Inferior parietal cortex (tissue), 1 donor: ENCODE data around the gene MAP1A.

Experiments
- DNase-seq: peaks from one replicate; pipeline ENCODE4 v3.0.0-alpha.2; 2016; ENCODE audit errors: extremely low spot score

MAP1A gene

DNA sequence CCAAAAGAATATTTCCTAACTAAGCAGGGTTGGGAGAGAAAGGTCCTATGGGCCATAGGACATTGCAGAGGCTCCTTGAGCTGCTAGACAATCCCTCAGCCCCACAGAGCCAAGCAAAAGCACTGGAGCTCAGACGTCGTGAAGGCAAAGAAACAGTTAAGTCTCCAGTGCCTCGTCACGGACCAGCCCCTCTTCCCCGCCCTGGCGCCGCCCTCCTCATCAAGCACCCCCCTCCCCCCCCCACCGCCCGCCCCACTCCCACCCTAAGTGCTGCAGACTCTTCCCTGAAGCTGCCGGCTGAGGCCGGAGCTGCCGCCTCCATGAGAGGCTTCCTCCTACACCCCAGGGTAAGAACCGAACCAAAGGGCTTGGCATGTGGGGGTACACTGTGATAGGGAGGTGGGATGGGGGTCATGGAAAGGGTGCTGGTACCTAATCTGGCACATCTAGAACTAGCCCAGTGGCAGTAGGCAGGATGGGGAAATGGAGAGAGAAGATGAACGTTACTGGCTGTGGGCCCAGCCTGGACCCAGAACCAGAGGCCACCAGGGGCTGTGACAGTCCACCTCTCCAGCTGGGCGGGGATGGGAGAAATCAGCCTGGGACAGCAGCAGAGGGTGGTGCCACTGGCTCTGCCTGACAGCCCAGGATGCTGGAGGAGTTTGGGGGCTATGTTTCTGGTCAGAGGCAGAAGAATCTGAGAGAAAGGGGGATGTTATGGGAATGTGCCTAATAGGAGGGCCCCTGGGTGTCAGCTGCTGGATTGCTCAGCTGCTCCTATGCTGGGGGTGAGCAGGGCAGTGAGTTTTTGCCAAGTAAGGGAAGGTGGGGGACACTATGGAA lies at the start of gene MAP1A:
Gene MAP1A (plus strand): TSS at position 255 of the 843 bp plus-strand sequence. CDS start 3,866 bp downstream, outside the sequence.
- peak; percentile 70 for DNase-seq

DNA sequence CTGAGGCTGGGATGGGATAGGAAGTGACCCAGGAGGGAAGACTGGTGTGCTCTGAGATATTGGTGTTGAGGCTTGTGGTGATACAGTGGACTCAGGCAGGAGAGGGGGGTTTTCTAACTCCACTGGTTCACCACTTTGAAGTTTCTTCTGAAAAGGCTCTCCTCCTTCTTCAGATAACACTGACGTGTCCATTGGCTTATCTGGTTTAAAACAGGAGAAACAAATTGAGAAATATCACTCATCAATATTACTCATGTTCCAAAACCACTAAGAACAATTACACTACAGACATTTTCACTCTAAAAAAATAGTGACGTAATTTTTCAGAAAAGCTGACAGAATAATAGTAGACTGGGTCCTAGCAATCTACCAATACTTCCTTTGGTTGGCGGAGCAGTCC lies 47.5 kb upstream of the MAP1A start:
- DNase-seq, result no peak

- DNase-seq, result no peak
Observed at GRCh38 chr15:43471975-43472374, 45.4 kb upstream of the MAP1A start.

- no peak for DNase-seq
Observed at GRCh38 chr15:43473885-43474284, 43.5 kb upstream of the MAP1A start.

GRCh38 chr15:43483297-43484128 lies 33.9 kb upstream of the MAP1A start:
- peak; percentile 59 for DNase-seq

DNA sequence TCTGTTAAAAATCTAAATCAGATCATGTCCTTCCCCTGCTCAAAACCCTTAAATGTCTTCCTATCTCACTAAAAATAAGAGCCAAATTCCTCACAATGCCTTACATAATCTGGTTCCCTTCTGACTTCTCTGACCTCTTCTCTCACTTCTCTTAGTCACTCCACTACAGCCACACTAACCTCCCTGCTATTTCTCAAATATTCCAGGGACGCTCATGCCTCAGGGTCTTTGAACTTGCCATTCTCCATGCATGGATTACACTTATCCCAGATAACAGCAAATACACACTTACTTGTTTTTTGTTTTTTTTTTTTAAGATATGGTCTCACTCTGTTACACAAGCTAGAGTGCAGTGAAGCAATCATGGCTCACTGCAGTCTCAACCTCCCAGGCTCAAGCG lies 33.0 kb upstream of the MAP1A start:
- DNase-seq, result no peak

DNA sequence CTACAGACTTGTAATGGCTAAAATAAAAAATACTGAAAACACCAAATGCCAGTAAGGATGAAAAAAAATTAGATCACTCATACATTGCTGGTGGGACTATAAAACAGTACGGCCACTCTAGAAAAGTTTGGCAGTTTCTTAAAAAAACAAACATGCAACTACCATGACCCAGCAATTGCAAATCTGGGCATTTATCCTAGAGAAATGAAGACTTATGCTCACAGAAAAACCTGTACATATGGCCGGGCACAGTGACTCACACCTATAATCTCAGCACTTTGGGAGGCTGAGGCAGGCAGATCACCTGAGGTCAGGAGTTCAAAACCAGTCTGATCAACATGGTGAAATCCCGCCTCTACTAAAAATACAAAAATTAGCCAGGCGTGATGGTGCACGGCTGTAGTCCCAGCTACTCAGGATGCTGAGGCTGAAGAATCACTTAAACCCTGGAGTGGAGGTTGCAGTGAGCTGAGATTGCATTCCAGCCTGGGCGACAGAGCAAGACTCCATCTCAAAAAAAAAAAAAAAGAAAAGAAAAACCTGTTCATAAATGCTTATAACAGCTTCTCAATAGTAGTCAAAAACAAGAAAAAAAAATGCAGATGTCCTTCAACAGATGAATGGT lies 30.0 kb upstream of the MAP1A start:
- DNase-seq, result no peak

DNA sequence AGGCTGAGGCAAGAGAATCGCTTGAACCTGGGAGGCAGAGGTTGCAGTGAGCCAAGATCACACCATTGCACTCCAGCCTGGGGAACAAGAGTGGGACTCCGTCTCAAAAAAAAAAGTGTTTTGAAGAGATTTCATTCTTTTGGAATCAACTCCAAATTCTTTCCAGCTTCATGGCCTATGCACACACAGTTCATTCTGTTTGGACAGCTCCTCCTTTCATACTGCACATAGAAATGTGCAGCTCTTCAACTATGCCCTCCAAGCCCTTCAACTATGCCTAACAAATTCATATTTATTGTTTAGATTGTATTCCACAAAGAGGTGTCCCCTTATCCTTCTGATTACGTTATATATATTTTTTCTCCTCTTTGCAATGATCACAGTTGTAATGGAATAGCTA lies 28.6 kb upstream of the MAP1A start:
- no peak for DNase-seq

DNA sequence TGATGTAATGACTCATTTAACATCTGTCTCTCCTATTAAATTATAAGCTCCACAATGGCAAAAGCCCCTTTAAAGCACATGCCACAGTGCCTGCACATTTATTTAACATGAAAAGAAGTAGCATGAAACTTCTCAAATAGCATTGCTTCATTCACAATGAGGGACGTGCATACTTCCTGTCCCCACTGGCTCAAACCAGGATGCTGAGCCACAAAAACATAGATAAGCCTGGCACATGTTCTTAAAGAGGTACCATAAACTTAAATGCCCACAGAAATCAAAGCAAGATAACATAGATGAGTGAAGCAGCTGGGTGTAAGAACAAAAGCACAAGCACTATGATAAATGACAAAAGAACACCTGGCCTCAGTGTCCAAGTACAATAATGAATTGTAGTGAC lies 28.2 kb upstream of the MAP1A start:
- no peak for DNase-seq

DNA sequence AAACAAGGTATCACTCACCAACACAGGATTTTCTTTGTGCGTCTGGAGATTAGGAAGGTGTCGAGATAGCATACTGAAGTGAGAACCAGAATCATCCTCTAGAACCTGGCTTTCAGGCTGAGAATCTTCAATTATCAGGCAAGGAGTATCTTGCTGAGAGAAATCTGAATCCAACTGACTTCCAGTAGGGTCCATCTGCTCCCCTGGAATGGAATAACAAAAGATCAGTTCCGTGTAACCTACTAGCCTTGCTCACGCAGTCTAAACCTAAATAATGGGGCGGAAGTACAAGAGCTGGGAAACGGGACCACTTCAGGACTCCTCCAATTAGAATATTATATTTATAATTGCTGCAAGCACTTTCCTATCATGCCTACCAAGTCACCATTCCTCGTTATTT lies 25.1 kb upstream of the MAP1A start:
- DNase-seq, result no peak

- peak; percentile 98 for DNase-seq
Observed at GRCh38 chr15:43492673-43493601, 24.5 kb upstream of the MAP1A start, which contains the start of gene TP53BP1. TP53BP1 (minus strand) TSS chr15:43493156; CDS start chr15:43493043, 113 bp downstream.

GRCh38 chr15:43493703-43494472 lies 23.5 kb upstream of the MAP1A start:
- DNase-seq, result no peak

DNA sequence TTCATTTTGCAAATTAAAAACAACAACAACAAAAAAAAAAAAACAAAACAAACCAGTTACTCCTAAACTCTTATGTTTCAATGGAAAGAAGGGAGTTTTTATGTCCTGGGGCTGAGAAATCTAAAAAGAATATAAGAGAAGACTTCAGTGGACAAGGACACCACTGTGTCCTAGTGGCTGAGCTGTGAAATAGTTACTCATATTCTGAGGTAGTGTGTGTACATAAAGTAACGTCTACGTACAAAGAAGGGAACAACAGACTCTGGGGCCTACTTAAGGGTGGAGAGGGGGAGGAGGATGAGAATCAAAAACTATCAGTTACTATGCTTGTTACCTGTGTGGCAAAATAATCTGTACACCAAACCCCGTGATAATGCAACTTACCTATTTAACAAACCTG lies 18.4 kb upstream of the MAP1A start:
- no peak for DNase-seq

- DNase-seq, result no peak
Observed at GRCh38 chr15:43499635-43500034, 17.8 kb upstream of the MAP1A start.

DNA sequence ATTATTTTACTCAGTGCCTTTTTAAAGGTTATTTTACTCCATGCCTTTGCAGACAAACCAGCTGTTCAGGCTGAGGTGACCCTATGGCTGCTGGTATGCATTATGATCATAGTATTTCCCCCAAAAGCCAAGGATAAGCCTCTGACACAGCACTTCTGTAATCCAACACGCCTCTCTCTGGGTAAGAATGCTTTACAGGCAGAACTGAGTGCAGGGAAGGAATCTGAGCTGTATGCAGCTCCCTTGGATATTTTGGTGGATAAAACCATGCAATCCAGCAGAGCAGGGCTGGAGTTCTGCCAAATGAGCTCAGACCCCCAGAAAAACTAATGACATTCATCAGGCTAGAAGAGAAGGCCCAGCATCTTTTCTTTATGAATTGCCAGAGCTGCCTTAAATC lies 11.7 kb upstream of the MAP1A start:
- peak; percentile 11 for DNase-seq

DNA sequence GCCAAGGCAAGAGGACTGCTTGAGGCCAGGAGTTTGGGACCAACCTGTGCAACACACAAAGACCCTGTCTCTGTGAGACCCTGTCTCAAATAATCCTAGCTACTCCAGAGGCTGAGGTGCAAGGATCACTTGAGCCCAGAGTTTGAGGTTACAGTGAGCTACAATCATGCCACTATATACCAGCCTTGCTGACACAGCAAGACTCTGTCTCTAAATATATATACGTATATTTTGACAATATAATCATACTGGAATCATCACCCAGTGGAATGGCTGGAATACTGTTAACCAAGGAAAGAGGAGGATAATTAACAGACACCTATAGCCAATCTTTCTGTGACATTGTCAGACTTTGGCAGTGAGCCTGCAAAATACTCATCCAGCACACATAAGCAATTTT lies 9.0 kb upstream of the MAP1A start:
- DNase-seq, result no peak

DNA sequence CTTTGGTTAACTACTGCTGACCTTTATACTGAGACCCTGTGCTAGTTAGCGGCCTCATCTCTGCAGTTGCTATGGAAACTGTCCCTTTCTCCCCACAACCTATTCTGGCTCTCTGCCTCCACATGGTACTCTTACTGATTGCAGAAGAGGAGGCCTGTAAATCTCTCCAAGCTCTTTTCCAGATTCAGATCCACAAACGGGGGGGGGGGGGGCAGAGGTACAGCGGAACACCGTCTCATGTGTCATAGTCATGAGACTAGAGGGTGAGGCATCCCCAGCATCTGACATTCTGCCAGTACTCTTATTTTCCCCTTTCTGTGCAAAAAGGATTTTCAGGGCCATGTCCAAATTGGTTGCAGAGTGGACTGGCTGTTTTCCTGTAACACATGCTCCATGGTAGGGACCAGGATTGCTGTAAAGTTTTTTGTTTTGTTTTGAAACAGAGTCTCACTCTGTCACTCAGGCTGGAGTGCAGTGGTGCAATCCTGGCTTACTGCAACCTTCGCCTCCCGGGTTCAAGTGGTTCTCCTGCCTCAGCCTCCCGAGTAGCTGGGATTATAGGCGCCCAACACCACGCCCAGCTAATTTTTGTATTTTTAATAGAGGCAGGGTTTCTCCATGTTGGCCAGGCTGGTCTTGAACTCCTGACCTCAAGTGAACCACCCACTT lies 8.3 kb upstream of the MAP1A start:
- no peak for DNase-seq

- DNase-seq, result no peak
Observed at GRCh38 chr15:43509660-43510199, 7.7 kb upstream of the MAP1A start.

- peak; percentile 98 for DNase-seq
Observed at GRCh38 chr15:43510200-43511011, 7.0 kb upstream of the MAP1A start.
